ENCODE measurements around the gene LAIR2. TPM values are rescaled to one million over a fixed set of nuclear protein-coding genes. Genes with fewer than 3 reads are reported as not detected.

The LAIR2 gene
- total and polyA plus RNA-seq, 10 of the 15 experiments (the other 5 are each of a cell fraction or from before 2014, with no cell fraction given): not detected

DNA sequence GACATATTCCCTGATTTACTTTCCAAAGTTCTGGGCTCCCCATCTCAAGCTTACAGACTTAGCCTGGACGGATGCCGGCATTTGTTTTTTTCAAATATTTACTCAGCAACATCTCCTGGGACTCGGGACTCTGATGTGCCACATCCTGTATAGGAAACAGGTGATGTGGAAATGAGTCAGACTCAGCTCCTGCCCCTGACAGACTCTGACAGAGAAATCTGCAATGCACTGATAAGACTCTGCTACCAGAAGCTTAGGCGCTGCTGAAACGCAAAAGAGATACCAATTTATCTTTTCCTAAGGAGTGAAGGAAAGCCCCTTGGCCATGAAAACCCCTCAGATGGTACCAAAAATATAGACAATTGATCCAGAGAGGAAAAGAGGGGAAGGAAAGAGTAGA lies 16.2 kb downstream of the LAIR2 start (continued):
- no peak for TF ChIP-seq POU2F2 (IDR thresholded peaks at IDR 0.05; ENCODE audit: borderline replicate concordance, low read depth, low read length)
- TF ChIP-seq IRF4 (IDR thresholded peaks at IDR 0.05; ENCODE audit: low read depth, low read length): peak; percentile 93
- TF ChIP-seq, protein P1, sequence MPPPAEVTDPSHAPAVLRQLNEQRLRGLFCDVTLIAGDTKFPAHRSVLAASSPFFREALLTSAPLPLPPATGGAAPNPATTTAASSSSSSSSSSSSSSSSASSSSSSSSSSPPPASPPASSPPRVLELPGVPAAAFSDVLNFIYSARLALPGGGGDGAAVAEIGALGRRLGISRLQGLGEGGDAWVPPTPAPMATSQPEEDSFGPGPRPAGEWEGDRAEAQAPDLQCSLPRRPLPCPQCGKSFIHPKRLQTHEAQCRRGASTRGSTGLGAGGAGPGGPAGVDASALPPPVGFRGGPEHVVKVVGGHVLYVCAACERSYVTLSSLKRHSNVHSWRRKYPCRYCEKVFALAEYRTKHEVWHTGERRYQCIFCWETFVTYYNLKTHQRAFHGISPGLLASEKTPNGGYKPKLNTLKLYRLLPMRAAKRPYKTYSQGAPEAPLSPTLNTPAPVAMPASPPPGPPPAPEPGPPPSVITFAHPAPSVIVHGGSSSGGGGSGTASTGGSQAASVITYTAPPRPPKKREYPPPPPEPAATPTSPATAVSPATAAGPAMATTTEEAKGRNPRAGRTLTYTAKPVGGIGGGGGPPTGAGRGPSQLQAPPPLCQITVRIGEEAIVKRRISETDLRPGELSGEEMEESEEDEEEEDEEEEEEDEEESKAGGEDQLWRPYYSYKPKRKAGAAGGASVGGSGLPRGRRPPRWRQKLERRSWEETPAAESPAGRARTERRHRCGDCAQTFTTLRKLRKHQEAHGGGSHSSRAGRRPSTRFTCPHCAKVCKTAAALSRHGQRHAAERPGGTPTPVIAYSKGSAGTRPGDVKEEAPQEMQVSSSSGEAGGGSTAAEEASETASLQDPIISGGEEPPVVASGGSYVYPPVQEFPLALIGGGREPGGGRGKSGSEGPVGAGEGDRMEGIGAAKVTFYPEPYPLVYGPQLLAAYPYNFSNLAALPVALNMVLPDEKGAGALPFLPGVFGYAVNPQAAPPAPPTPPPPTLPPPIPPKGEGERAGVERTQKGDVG (CRISPR knock-in tag; IDR thresholded peaks at IDR 0.05): no peak
- peak; percentile 57 for TF ChIP-seq IKZF1 (conservative IDR thresholded peaks at IDR 0.05)
- TF ChIP-seq, protein P2, sequence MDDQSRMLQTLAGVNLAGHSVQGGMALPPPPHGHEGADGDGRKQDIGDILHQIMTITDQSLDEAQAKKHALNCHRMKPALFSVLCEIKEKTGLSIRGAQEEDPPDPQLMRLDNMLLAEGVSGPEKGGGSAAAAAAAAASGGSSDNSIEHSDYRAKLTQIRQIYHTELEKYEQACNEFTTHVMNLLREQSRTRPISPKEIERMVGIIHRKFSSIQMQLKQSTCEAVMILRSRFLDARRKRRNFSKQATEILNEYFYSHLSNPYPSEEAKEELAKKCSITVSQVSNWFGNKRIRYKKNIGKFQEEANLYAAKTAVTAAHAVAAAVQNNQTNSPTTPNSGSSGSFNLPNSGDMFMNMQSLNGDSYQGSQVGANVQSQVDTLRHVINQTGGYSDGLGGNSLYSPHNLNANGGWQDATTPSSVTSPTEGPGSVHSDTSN (IDR thresholded peaks at IDR 0.05; ENCODE audit: insufficient replicate concordance, low read depth, low read length): peak; percentile 59
- peak; percentile 68 for TF ChIP-seq TCF7 (IDR thresholded peaks at IDR 0.05; ENCODE audit: borderline replicate concordance)
- TF ChIP-seq, protein P3, sequence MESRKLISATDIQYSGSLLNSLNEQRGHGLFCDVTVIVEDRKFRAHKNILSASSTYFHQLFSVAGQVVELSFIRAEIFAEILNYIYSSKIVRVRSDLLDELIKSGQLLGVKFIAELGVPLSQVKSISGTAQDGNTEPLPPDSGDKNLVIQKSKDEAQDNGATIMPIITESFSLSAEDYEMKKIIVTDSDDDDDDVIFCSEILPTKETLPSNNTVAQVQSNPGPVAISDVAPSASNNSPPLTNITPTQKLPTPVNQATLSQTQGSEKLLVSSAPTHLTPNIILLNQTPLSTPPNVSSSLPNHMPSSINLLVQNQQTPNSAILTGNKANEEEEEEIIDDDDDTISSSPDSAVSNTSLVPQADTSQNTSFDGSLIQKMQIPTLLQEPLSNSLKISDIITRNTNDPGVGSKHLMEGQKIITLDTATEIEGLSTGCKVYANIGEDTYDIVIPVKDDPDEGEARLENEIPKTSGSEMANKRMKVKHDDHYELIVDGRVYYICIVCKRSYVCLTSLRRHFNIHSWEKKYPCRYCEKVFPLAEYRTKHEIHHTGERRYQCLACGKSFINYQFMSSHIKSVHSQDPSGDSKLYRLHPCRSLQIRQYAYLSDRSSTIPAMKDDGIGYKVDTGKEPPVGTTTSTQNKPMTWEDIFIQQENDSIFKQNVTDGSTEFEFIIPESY (IDR thresholded peaks at IDR 0.05): no peak
- peak; percentile 21 to 42; a peak in 1 of 4 replicates for TF ChIP-seq BHLHE40 (IDR thresholded peaks at IDR 0.05; ENCODE audit: borderline replicate concordance in 1 of 2, low read depth in 2 of 2, low read length in 1 of 2)
- no peak for TF ChIP-seq ZNF207 (IDR thresholded peaks at IDR 0.05; ENCODE audit: borderline replicate concordance)
- no peak for TF ChIP-seq WRNIP1 (IDR thresholded peaks at IDR 0.05; ENCODE audit: borderline replicate concordance, low read depth, low read length)
- TF ChIP-seq, protein P4, sequence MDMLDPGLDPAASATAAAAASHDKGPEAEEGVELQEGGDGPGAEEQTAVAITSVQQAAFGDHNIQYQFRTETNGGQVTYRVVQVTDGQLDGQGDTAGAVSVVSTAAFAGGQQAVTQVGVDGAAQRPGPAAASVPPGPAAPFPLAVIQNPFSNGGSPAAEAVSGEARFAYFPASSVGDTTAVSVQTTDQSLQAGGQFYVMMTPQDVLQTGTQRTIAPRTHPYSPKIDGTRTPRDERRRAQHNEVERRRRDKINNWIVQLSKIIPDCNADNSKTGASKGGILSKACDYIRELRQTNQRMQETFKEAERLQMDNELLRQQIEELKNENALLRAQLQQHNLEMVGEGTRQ (IDR thresholded peaks at IDR 0.05; ENCODE audit: borderline replicate concordance, low read depth, low read length): no peak
- no peak for TF ChIP-seq EZH2 (IDR thresholded peaks at IDR 0.05; ENCODE audit: borderline replicate concordance, control insufficient read depth, low read depth, low read length)
- TF ChIP-seq, protein P5, sequence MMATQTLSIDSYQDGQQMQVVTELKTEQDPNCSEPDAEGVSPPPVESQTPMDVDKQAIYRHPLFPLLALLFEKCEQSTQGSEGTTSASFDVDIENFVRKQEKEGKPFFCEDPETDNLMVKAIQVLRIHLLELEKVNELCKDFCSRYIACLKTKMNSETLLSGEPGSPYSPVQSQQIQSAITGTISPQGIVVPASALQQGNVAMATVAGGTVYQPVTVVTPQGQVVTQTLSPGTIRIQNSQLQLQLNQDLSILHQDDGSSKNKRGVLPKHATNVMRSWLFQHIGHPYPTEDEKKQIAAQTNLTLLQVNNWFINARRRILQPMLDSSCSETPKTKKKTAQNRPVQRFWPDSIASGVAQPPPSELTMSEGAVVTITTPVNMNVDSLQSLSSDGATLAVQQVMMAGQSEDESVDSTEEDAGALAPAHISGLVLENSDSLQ (IDR thresholded peaks at IDR 0.05): 0 out of 2 replicates have a peak, but pooled peaks have one; percentile 13
- TF ChIP-seq RB1 (IDR thresholded peaks at IDR 0.05; ENCODE audit: borderline replicate concordance): no peak
- TF ChIP-seq SMAD5 (IDR thresholded peaks at IDR 0.05; ENCODE audit: low read depth): no peak
- no peak for TF ChIP-seq SMARCA5 (IDR thresholded peaks at IDR 0.05)
- no peak for TF ChIP-seq NR2F1 (conservative IDR thresholded peaks at IDR 0.05)
- peak; percentile 64; the same call in 1 of the 2 replicates for TF ChIP-seq CBX5 (IDR thresholded peaks at IDR 0.05; ENCODE audit: low read depth)
- TF ChIP-seq, protein P6, sequence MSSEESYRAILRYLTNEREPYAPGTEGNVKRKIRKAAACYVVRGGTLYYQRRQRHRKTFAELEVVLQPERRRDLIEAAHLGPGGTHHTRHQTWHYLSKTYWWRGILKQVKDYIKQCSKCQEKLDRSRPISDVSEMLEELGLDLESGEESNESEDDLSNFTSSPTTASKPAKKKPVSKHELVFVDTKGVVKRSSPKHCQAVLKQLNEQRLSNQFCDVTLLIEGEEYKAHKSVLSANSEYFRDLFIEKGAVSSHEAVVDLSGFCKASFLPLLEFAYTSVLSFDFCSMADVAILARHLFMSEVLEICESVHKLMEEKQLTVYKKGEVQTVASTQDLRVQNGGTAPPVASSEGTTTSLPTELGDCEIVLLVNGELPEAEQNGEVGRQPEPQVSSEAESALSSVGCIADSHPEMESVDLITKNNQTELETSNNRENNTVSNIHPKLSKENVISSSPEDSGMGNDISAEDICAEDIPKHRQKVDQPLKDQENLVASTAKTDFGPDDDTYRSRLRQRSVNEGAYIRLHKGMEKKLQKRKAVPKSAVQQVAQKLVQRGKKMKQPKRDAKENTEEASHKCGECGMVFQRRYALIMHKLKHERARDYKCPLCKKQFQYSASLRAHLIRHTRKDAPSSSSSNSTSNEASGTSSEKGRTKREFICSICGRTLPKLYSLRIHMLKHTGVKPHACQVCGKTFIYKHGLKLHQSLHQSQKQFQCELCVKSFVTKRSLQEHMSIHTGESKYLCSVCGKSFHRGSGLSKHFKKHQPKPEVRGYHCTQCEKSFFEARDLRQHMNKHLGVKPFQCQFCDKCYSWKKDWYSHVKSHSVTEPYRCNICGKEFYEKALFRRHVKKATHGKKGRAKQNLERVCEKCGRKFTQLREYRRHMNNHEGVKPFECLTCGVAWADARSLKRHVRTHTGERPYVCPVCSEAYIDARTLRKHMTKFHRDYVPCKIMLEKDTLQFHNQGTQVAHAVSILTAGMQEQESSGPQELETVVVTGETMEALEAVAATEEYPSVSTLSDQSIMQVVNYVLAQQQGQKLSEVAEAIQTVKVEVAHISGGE (CRISPR knock-in tag; IDR thresholded peaks at IDR 0.05): no peak
